ENCODE measurements around the gene TUBGCP6.

DNA sequence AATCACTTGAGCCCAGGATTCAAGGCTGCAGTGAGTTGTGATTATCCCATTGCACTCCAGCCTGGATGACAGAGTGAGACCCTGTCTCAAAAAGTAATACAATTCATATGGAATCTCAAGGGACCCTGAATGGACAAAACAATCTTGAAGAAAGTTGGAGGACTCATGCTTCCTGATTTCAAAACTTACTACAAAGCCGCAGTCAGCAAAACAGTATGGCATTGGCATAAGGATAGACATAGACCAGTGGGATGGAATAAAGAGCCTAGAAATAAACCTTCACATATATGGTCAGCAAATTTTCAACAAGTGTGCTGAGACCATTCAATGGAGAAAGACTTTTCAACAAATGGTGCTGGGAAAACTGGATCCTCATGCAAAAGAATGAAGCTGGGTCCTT is 41.5 kb downstream of the TUBGCP6 start:
- TF ChIP-seq CTCF (IDR thresholded peaks at IDR 0.05) (no peak), POLR2AphosphoS5 (IDR thresholded peaks at IDR 0.05) (no peak)

All from breast epithelium (tissue), 3 donors.